BLaER1 treated with 17β-estradiol and CSF1 and Interleukin-3, amounts not matched to agents 10 nM and 100 nM (cell line): ENCODE results near the gene MKX.

Source experiments
- H3K27ac ChIP-seq, 11 experiments: shearing (Covaris generic); formaldehyde crosslinking; 2 replicates each; pipeline ENCODE4 v1.8.1; 2022
- H3K27me3 ChIP-seq, 11 experiments: shearing (Covaris generic); formaldehyde crosslinking; 2 replicates each; pipeline ENCODE4 v1.8.1; 2022
- H3K36me3 ChIP-seq, 11 experiments: shearing (Covaris generic); formaldehyde crosslinking; 2 replicates each; pipeline ENCODE4 v1.8.1; 2022
- H3K4me1 ChIP-seq, 10 experiments: shearing (Covaris generic); formaldehyde crosslinking; 2 replicates each; pipeline ENCODE4 v1.8.1; 2022
- H3K4me2 ChIP-seq, 11 experiments: shearing (Covaris generic); formaldehyde crosslinking; 2 replicates each; pipeline ENCODE4 v1.8.1; 2022
- H3K4me3 ChIP-seq, 10 experiments: shearing (Covaris generic); formaldehyde crosslinking; 2 replicates each; pipeline ENCODE4 v1.8.1; 2022
- H3K9ac ChIP-seq, 11 experiments: shearing (Covaris generic); formaldehyde crosslinking; 2 replicates each; pipeline ENCODE4 v1.8.1; 2022
- H3K9me3 ChIP-seq, 11 experiments: shearing (Covaris generic); formaldehyde crosslinking; replicated peaks in 1 of 11; 2 replicates each; pipeline ENCODE4 v1.8.1; 2022
- H4K20me1 ChIP-seq, 11 experiments: shearing (Covaris generic); formaldehyde crosslinking; 2 replicates each; pipeline ENCODE4 v1.8.1; 2022
- Cebpa-rat ChIP-seq, 11 experiments: shearing (Covaris generic); IDR thresholded peaks; 2 replicates each; pipeline ENCODE4 v1.8.1; 2022

MKX gene

GRCh38 chr10:27724287-27724686 lies 21.3 kb downstream of the MKX start:
- Histone ChIP-seq H4K20me1 (no peaks in the 10 kb centered on the region), H3K9ac (0 out of 22 replicates have a peak overlapping the region, but pooled peaks of 1 of the 11 experiments have one; percentile 58), H3K27me3 (no peaks in the 10 kb centered on the region), H3K27ac (peak overlapping the region in 8 of 11 experiments; percentile 10 to 72 (median 58); a peak in 10 of 22 replicates), H3K4me3 (peak overlapping the region in 2 of 10 experiments; percentile 20 to 35; a peak in 1 of 20 replicates), H3K4me1 (peaks cover 29 to 83% (median 48%) of the 10 kb centered on the region in 10 experiments), H3K36me3 (no peaks in the 10 kb centered on the region; a peak in 1 of 22 replicates), H3K9me3 (peaks cover 0 to 11% (median 3%) of the 10 kb centered on the region in 11 experiments; a peak in 6 of 22 replicates), H3K4me2 (peak overlapping the region; percentile 56 to 89 (median 76))
- TF ChIP-seq Cebpa-rat (IDR thresholded peaks at IDR 0.05), result no peak

GRCh38 chr10:27723436-27723835 lies 22.2 kb downstream of the MKX start:
- peaks cover 29 to 90% (median 57%) of the 10 kb centered on the region in 10 experiments for H3K4me1 ChIP-seq
- H3K27me3 ChIP-seq, result no peaks in the 10 kb centered on the region
- no peak for TF ChIP-seq Cebpa-rat (IDR thresholded peaks at IDR 0.05)
- no peak overlapping the region for H3K4me3 ChIP-seq
- peaks cover 0 to 8% (median 0%) of the 10 kb centered on the region in 11 experiments; a peak in 6 of 22 replicates for H3K9me3 ChIP-seq
- no peaks in the 10 kb centered on the region for H4K20me1 ChIP-seq
- peak overlapping the region in 9 of 11 experiments; percentile 3 to 89 (median 60); a peak in 14 of 22 replicates for H3K4me2 ChIP-seq
- peak overlapping the region in 3 of 11 experiments; percentile 10 to 72 (median 63); a peak in 5 of 22 replicates for H3K27ac ChIP-seq
- H3K9ac ChIP-seq, result no peak overlapping the region
- H3K36me3 ChIP-seq, result no peaks in the 10 kb centered on the region; a peak in 1 of 22 replicates

GRCh38 chr10:27720529-27720928 lies 25.1 kb downstream of the MKX start:
- no peak for TF ChIP-seq Cebpa-rat (IDR thresholded peaks at IDR 0.05)
- Histone ChIP-seq H3K36me3 (no peaks in the 10 kb centered on the region; a peak in 1 of 22 replicates), H3K9ac (no peak overlapping the region), H3K27me3 (no peaks in the 10 kb centered on the region), H3K4me3 (no peak overlapping the region), H4K20me1 (no peaks in the 10 kb centered on the region), H3K4me1 (peaks cover 22 to 94% (median 66%) of the 10 kb centered on the region in 10 experiments), H3K27ac (no peak overlapping the region; a peak in 1 of 22 replicates), H3K4me2 (no peak overlapping the region), H3K9me3 (peaks cover 0 to 8% (median 0%) of the 10 kb centered on the region in 11 experiments; a peak in 6 of 22 replicates)

- Histone ChIP-seq H3K9ac (peak overlapping the region in 1 of 11 experiments; percentile 54; a peak in 3 of 22 replicates), H4K20me1 (no peaks in the 10 kb centered on the region), H3K27me3 (no peaks in the 10 kb centered on the region), H3K4me3 (no peak overlapping the region), H3K9me3 (peaks cover 0 to 8% (median 0%) of the 10 kb centered on the region in 11 experiments; a peak in 6 of 22 replicates), H3K4me2 (peak overlapping the region in 8 of 11 experiments; percentile 43 to 75 (median 62); a peak in 16 of 22 replicates), H3K36me3 (no peaks in the 10 kb centered on the region; a peak in 1 of 22 replicates), H3K4me1 (peaks cover 15 to 94% (median 66%) of the 10 kb centered on the region in 10 experiments), H3K27ac (peak overlapping the region in 4 of 11 experiments; percentile 4 to 71 (median 52); a peak in 8 of 22 replicates)
- no peak for TF ChIP-seq Cebpa-rat (IDR thresholded peaks at IDR 0.05)
Observed at GRCh38 chr10:27719052-27719451, 26.6 kb downstream of the MKX start.

- H3K27ac ChIP-seq, result peak overlapping the region in 2 of 11 experiments; percentile 8 to 71; a peak in 3 of 22 replicates
- peak overlapping the region in 6 of 11 experiments; percentile 7 to 80 (median 48); a peak in 10 of 22 replicates for H3K4me2 ChIP-seq
- H3K36me3 ChIP-seq, result no peaks in the 10 kb centered on the region; a peak in 1 of 22 replicates
- peaks cover 9 to 94% (median 62%) of the 10 kb centered on the region in 10 experiments; a peak in 18 of 20 replicates for H3K4me1 ChIP-seq
- H3K9me3 ChIP-seq, result peaks cover 0 to 11% (median 0%) of the 10 kb centered on the region in 11 experiments; a peak in 7 of 22 replicates
- H3K4me3 ChIP-seq, result no peak overlapping the region
- H3K9ac ChIP-seq, result no peak overlapping the region
- H4K20me1 ChIP-seq, result no peaks in the 10 kb centered on the region
- no peaks in the 10 kb centered on the region for H3K27me3 ChIP-seq
- TF ChIP-seq Cebpa-rat (IDR thresholded peaks at IDR 0.05), result no peak
Observed at GRCh38 chr10:27717861-27718260, 27.8 kb downstream of the MKX start.

GRCh38 chr10:27717224-27717623 lies 28.4 kb downstream of the MKX start:
- Histone ChIP-seq H3K4me3 (no peak overlapping the region), H3K4me1 (peaks cover 9 to 87% (median 56%) of the 10 kb centered on the region in 10 experiments; a peak in 18 of 20 replicates), H3K9ac (no peak overlapping the region), H3K27me3 (no peaks in the 10 kb centered on the region), H4K20me1 (no peaks in the 10 kb centered on the region), H3K9me3 (peaks cover 0 to 15% (median 0%) of the 10 kb centered on the region in 11 experiments; a peak in 9 of 22 replicates), H3K27ac (peak overlapping the region in 3 of 11 experiments; percentile 8 to 71 (median 36); a peak in 3 of 22 replicates), H3K36me3 (no peaks in the 10 kb centered on the region; a peak in 1 of 22 replicates), H3K4me2 (peak overlapping the region in 7 of 11 experiments; percentile 0 to 80 (median 30); a peak in 8 of 22 replicates)
- TF ChIP-seq Cebpa-rat (IDR thresholded peaks at IDR 0.05), result no peak

GRCh38 chr10:27716521-27716920 lies 29.1 kb downstream of the MKX start:
- H3K27ac ChIP-seq, result peak overlapping the region in 3 of 11 experiments; percentile 8 to 38 (median 36); a peak in 3 of 22 replicates
- no peak overlapping the region for H3K9ac ChIP-seq
- H4K20me1 ChIP-seq, result no peaks in the 10 kb centered on the region
- H3K4me1 ChIP-seq, result peaks cover 9 to 81% (median 54%) of the 10 kb centered on the region in 10 experiments; a peak in 18 of 20 replicates
- H3K4me3 ChIP-seq, result no peak overlapping the region
- TF ChIP-seq Cebpa-rat (IDR thresholded peaks at IDR 0.05), result no peak
- H3K4me2 ChIP-seq, result peak overlapping the region in 5 of 11 experiments; percentile 10 to 83 (median 49); a peak in 5 of 22 replicates
- no peaks in the 10 kb centered on the region; a peak in 1 of 22 replicates for H3K36me3 ChIP-seq
- peaks cover 0 to 17% (median 0%) of the 10 kb centered on the region in 11 experiments; a peak in 9 of 22 replicates for H3K9me3 ChIP-seq
- H3K27me3 ChIP-seq, result no peaks in the 10 kb centered on the region

GRCh38 chr10:27715505-27715904 lies 30.1 kb downstream of the MKX start:
- Histone ChIP-seq H3K4me2 (peak overlapping the region in 9 of 11 experiments; percentile 24 to 83 (median 64); a peak in 16 of 22 replicates), H3K9me3 (peaks cover 0 to 13% (median 0%) of the 10 kb centered on the region in 11 experiments; a peak in 7 of 22 replicates), H3K4me1 (peaks cover 9 to 76% (median 54%) of the 10 kb centered on the region in 10 experiments; a peak in 18 of 20 replicates), H3K27me3 (no peaks in the 10 kb centered on the region), H4K20me1 (no peaks in the 10 kb centered on the region), H3K9ac (peak overlapping the region in 2 of 11 experiments; percentile 17 to 53; a peak in 3 of 22 replicates), H3K27ac (peak overlapping the region in 5 of 11 experiments; percentile 29 to 69 (median 61); a peak in 6 of 22 replicates), H3K36me3 (no peaks in the 10 kb centered on the region), H3K4me3 (no peak overlapping the region)
- no peak for TF ChIP-seq Cebpa-rat (IDR thresholded peaks at IDR 0.05)

- Histone ChIP-seq H3K9me3 (peaks cover 0 to 13% (median 0%) of the 10 kb centered on the region in 11 experiments; a peak in 6 of 22 replicates), H3K4me1 (peaks cover 9 to 68% (median 48%) of the 10 kb centered on the region in 10 experiments; a peak in 18 of 20 replicates), H3K36me3 (no peaks in the 10 kb centered on the region), H3K4me2 (peak overlapping the region in 10 of 11 experiments; percentile 24 to 83 (median 63); a peak in 20 of 22 replicates), H3K27ac (peak overlapping the region in 6 of 11 experiments; percentile 29 to 69 (median 50); a peak in 8 of 22 replicates), H3K27me3 (no peaks in the 10 kb centered on the region), H4K20me1 (no peaks in the 10 kb centered on the region), H3K4me3 (no peak overlapping the region), H3K9ac (peak overlapping the region in 1 of 11 experiments; percentile 48; a peak in 2 of 22 replicates)
- TF ChIP-seq Cebpa-rat (IDR thresholded peaks at IDR 0.05), result no peak
Observed at GRCh38 chr10:27714349-27714748, 31.3 kb downstream of the MKX start.
